C4-2B (cell line): ENCODE measurements around the gene SLC13A5.

ENCODE experiments used
- CTCF ChIP-seq: fragments of 450-650 bp; conservative IDR thresholded peaks from 2 replicates; pipeline ENCODE4 v1.5.1; 2017; ENCODE audit warnings: mild to moderate bottlenecking
- ZFX ChIP-seq: fragments of 450-650 bp; IDR thresholded peaks from 2 replicates; pipeline ENCODE4 v1.6.1; 2017

GRCh38 chr17:6708357-6708961 lies 4.7 kb downstream of the SLC13A5 start:
- no peak for TF ChIP-seq CTCF
- no peak for TF ChIP-seq ZFX
